D721Med (cell line): ENCODE measurements around the gene TAC1.

Experiments
- DNase-seq: peaks from one replicate; pipeline ENCODE4 v3.0.0; 2011; ENCODE audit warnings: low spot score; ENCODE audit not compliant: insufficient read length
- FAIRE-seq: peaks from 2 replicates; lab custom pipeline; 2011; peaks lifted over from hg19 to GRCh38; lab: Jason Lieb, UNC
- CTCF ChIP-seq: IDR thresholded peaks from 2 replicates; pipeline ENCODE4 v1.5.1; 2012; ENCODE audit warnings: mild to moderate bottlenecking, control low read depth; ENCODE audit not compliant: insufficient read depth; ENCODE audit errors: missing control alignments

Gene TAC1

GRCh38 chr7:97733276-97734161, 1.6 kb downstream of the TAC1 start:
- DNase-seq, result peak; percentile 17
- TF ChIP-seq CTCF, result no peak
- no peak for FAIRE-seq

GRCh38 chr7:97734255-97734654, 2.4 kb downstream of the TAC1 start:
- TF ChIP-seq CTCF, result no peak
- DNase-seq, result no peak
- FAIRE-seq, result no peak

- FAIRE-seq (no peak), DNase-seq (no peak)
- TF ChIP-seq CTCF, result no peak
These were observed 3.2 kb downstream of the TAC1 start for GRCh38 chr7:97735075-97735474.

GRCh38 chr7:97748482-97748881, 16.6 kb downstream of the TAC1 start:
- DNase-seq (no peak), FAIRE-seq (no peak)
- no peak for TF ChIP-seq CTCF

GRCh38 chr7:97751566-97751965, 19.7 kb downstream of the TAC1 start:
- DNase-seq (no peak), FAIRE-seq (no peak)

GRCh38 chr7:97752215-97752614, 20.3 kb downstream of the TAC1 start:
- no peak for DNase-seq
- TF ChIP-seq CTCF, result no peak
- FAIRE-seq, result no peak

More at GRCh38 chr7:97751566-97751965, 19.7 kb downstream of the TAC1 start:
- no peak for TF ChIP-seq CTCF

GRCh38 chr7:97757824-97758223, 25.9 kb downstream of the TAC1 start:
- DNase-seq (no peak), FAIRE-seq (no peak)
- no peak for TF ChIP-seq CTCF
